Nephron (organoid): ENCODE measurements around the gene MROH2A.

Source experiments
- H3K27ac Mint-ChIP-seq, 3 experiments: 2 replicates each; pipeline ENCODE4 v1.8.0; 2020; ENCODE audit warnings: mixed read lengths in 3 of 3, mild to moderate bottlenecking in 2 of 3, moderate library complexity in 1 of 3
- H3K27me3 Mint-ChIP-seq: 2 replicates; pipeline ENCODE4 v1.8.0; 2021; ENCODE audit warnings: low read depth, mild to moderate bottlenecking, moderate library complexity, mixed read lengths
- H3K36me3 Mint-ChIP-seq: 2 replicates; pipeline ENCODE4 v1.8.0; 2020; ENCODE audit warnings: low read depth, mixed read lengths
- H3K4me1 Mint-ChIP-seq: 2 replicates; pipeline ENCODE4 v1.8.0; 2020; ENCODE audit warnings: mixed read lengths
- H3K4me3 Mint-ChIP-seq, 3 experiments: 2 replicates each; pipeline ENCODE4 v1.8.0; 2020; ENCODE audit warnings: mild to moderate bottlenecking in 3 of 3, mixed read lengths in 3 of 3, moderate library complexity in 2 of 3
- H3K9me3 Mint-ChIP-seq: 2 replicates; pipeline ENCODE4 v1.8.0; 2020; ENCODE audit warnings: mixed read lengths
- TF ChIP-seq, protein P1 (sequence below), 3 experiments: fragments of 200-600 bp; sonication (generic); IDR thresholded peaks; one replicate each; pipeline ENCODE4 v1.5.0; 2021; ENCODE audit warnings: antibody characterized with exemption in 3 of 3; ENCODE audit not compliant: unreplicated experiment in 3 of 3

MROH2A gene

GRCh38 chr2:233792720-233793119 lies 14.6 kb downstream of the MROH2A start:
- Mint-ChIP-seq H3K27ac (no peak overlapping the region), H3K9me3 (no peaks in the 10 kb centered on the region), H3K27me3 (peaks cover 13% of the 10 kb centered on the region), H3K4me1 (no peaks in the 10 kb centered on the region), H3K36me3 (no peaks in the 10 kb centered on the region), H3K4me3 (no peak overlapping the region)
- TF ChIP-seq, protein P1, sequence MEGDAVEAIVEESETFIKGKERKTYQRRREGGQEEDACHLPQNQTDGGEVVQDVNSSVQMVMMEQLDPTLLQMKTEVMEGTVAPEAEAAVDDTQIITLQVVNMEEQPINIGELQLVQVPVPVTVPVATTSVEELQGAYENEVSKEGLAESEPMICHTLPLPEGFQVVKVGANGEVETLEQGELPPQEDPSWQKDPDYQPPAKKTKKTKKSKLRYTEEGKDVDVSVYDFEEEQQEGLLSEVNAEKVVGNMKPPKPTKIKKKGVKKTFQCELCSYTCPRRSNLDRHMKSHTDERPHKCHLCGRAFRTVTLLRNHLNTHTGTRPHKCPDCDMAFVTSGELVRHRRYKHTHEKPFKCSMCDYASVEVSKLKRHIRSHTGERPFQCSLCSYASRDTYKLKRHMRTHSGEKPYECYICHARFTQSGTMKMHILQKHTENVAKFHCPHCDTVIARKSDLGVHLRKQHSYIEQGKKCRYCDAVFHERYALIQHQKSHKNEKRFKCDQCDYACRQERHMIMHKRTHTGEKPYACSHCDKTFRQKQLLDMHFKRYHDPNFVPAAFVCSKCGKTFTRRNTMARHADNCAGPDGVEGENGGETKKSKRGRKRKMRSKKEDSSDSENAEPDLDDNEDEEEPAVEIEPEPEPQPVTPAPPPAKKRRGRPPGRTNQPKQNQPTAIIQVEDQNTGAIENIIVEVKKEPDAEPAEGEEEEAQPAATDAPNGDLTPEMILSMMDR (IDR thresholded peaks at IDR 0.05; ENCODE audit: unreplicated experiment in 3 of 3) = no peak

DNA sequence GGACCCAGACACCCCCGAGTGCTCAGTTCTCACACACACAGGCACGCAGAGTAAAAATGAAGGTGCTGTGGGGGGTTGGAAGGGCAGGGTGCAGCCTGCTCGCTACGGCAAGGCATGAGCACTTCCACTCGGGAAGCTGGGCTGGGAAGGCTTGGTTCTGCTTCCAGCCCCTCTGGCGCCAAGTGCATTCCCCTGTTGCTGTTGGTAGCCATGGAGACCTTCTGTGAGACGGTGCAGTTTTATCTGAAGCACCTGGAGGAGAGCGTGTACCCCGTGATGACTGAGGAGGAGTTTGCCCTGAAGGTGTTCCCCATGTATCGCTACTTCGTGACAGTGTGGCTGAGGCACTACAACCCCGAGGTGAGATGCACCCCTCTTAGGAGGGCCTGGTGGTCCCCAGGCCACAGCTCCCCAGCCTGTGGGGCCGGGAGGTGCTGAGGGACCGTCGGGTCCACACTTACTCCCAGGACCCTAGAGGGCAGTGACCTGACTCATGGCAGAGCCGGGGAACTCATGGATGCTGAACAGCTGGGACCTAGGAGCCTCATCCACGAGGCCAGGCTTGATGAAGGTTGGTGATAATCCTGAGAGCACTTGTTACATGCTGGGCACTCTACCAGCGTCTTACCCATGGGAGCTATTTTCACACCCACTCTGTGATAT lies 15.5 kb downstream of the MROH2A start:
- no peak overlapping the region for H3K4me3 Mint-ChIP-seq
- H3K27ac Mint-ChIP-seq = no peak overlapping the region
- no peaks in the 10 kb centered on the region for H3K4me1 Mint-ChIP-seq
- TF ChIP-seq, protein P1 (IDR thresholded peaks at IDR 0.05; ENCODE audit: unreplicated experiment in 3 of 3) = no peak
- H3K27me3 Mint-ChIP-seq = peaks cover 13% of the 10 kb centered on the region
- no peaks in the 10 kb centered on the region for H3K9me3 Mint-ChIP-seq
- H3K36me3 Mint-ChIP-seq = no peaks in the 10 kb centered on the region

DNA sequence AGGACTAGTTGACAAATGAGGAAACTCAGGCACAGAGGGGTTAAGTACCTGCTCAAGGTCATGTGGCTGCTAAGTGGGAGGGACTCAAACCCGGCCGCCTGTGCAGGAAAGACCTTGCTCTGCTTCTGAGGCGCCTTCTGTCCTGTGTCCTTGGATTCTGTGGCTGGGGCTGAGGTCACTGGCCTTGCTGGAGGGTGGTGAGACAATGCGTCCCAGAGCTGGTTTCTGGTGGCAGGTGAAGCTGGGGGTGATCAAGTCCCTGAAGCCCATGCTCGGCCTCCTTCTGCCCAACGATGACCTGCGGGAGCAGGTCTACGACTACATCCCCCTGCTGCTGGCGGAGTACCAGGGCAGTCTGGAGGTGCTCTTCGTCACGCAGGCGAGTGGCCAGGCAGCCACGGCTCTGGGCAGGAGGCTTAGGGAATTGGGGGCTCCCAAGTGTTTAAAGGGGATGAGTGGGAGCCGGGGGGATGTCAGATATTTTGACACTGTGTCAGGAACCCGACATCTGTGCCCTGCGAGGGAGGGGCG lies 16.1 kb downstream of the MROH2A start:
- TF ChIP-seq, protein P1 (IDR thresholded peaks at IDR 0.05; ENCODE audit: unreplicated experiment in 3 of 3) = no peak
- H3K36me3 Mint-ChIP-seq = no peaks in the 10 kb centered on the region
- no peak overlapping the region for H3K4me3 Mint-ChIP-seq
- no peak overlapping the region for H3K27ac Mint-ChIP-seq
- no peaks in the 10 kb centered on the region for H3K4me1 Mint-ChIP-seq
- peaks cover 17% of the 10 kb centered on the region for H3K27me3 Mint-ChIP-seq
- no peaks in the 10 kb centered on the region for H3K9me3 Mint-ChIP-seq

DNA sequence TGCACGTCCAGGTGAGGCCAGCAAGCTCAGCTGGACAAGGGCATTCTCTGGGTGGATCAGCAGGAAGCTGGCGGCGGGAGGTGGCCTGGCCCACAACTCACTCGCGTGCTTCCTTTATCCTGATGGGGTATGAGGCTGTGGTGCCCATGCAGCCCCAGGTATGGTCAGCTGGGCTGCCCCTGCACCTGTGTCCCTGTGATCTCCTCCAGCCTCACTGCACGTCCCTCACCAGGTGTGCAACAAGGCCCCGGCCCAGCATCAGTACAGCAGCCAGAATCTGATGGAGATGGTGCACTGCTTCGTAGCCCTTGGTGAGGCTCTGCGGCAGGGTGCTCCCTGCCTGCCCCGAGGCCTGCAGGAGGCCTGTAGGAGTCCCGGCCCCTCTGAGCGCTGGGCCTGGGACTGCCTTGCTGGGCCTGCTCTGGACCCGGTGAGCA lies 17.6 kb downstream of the MROH2A start:
- H3K4me3 Mint-ChIP-seq = no peak overlapping the region
- peaks cover 13% of the 10 kb centered on the region for H3K27me3 Mint-ChIP-seq
- peaks cover 4% of the 10 kb centered on the region for H3K9me3 Mint-ChIP-seq
- TF ChIP-seq, protein P1 (IDR thresholded peaks at IDR 0.05; ENCODE audit: unreplicated experiment in 3 of 3) = no peak
- no peaks in the 10 kb centered on the region for H3K4me1 Mint-ChIP-seq
- no peak overlapping the region for H3K27ac Mint-ChIP-seq
- H3K36me3 Mint-ChIP-seq = no peaks in the 10 kb centered on the region

DNA sequence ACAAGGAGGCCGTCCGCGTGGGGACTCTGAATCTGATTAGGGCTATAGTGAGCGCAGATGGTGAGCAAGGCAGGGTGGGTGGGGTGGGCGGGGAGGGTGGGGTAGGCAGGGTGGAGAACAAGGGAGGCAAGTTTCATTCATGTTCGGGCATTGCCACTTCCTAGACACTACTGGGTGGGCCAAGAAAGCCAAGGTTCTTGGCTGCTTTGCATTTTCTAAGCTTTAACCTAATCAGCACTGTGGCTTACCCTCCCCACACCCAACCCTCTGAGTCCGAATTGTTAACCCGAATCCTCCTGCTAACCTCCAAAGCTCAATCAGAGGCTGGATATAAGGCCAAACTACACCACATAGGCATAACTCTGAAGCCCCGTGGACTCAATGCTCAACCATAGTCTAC lies 18.1 kb downstream of the MROH2A start:
- Mint-ChIP-seq H3K4me1 (no peaks in the 10 kb centered on the region), H3K9me3 (peaks cover 4% of the 10 kb centered on the region), H3K27me3 (peaks cover 9% of the 10 kb centered on the region)

More for the DNA sequence above, 18.1 kb downstream of the MROH2A start:
- TF ChIP-seq, protein P1 (IDR thresholded peaks at IDR 0.05; ENCODE audit: unreplicated experiment in 3 of 3) = no peak
- H3K27ac Mint-ChIP-seq = no peak overlapping the region
- H3K36me3 Mint-ChIP-seq = no peaks in the 10 kb centered on the region
- no peak overlapping the region for H3K4me3 Mint-ChIP-seq
